T1000 (cell line): ENCODE data around the gene CDH12.
"Not testable (repeated sequence)": the region's sequence is repeated elsewhere in the genome, so short reads cannot be mapped to it uniquely, and the experiment has no call there.

Experiments used
- DNase-seq: peaks from one replicate; lab custom pipeline; 2025; ENCODE audit warnings: mixed read lengths; lab: John Stamatoyannopoulos, UW

Gene CDH12

GRCh38 chr5:22010808-22011207 is 842.3 kb downstream of the CDH12 start:
- not testable (repeated sequence) for DNase-seq

- DNase-seq, result not testable (repeated sequence)
Measured at GRCh38 chr5:22001097-22001496, 852.0 kb downstream of the CDH12 start.

- not testable (repeated sequence) for DNase-seq
Measured at GRCh38 chr5:21985799-21986198, 867.3 kb downstream of the CDH12 start.

- DNase-seq, result not testable (repeated sequence)
Measured at GRCh38 chr5:21951571-21951970, 901.6 kb downstream of the CDH12 start.

- DNase-seq, result no peak
Measured at GRCh38 chr5:21931116-21931515, 922.0 kb downstream of the CDH12 start.

GRCh38 chr5:21919414-21920022 is 933.6 kb downstream of the CDH12 start:
- DNase-seq, result no peak

- no peak for DNase-seq
Measured at GRCh38 chr5:21918451-21918850, 934.7 kb downstream of the CDH12 start.

GRCh38 chr5:21910731-21911130 is 942.4 kb downstream of the CDH12 start:
- no peak for DNase-seq

GRCh38 chr5:21895766-21896350 is 957.3 kb downstream of the CDH12 start:
- no peak for DNase-seq

GRCh38 chr5:21893161-21893560 is 960.0 kb downstream of the CDH12 start:
- no peak for DNase-seq

- no peak for DNase-seq
Measured at GRCh38 chr5:21889581-21889980, 963.6 kb downstream of the CDH12 start.

- DNase-seq, result no peak
Measured at GRCh38 chr5:21882074-21882745, 970.9 kb downstream of the CDH12 start.

GRCh38 chr5:21880164-21880563 is 973.0 kb downstream of the CDH12 start:
- DNase-seq, result no peak

- no peak for DNase-seq
Measured at GRCh38 chr5:21862986-21863385, 990.2 kb downstream of the CDH12 start.

GRCh38 chr5:21858441-21858840 is 994.7 kb downstream of the CDH12 start:
- DNase-seq, result no peak

- DNase-seq, result no peak
Measured at GRCh38 chr5:21856987-21857386, 996.2 kb downstream of the CDH12 start.

GRCh38 chr5:21847300-21847699 is 1005.8 kb downstream of the CDH12 start:
- DNase-seq, result no peak

GRCh38 chr5:21844960-21845359 is 1008.2 kb downstream of the CDH12 start:
- no peak for DNase-seq

- DNase-seq, result no peak
Measured at GRCh38 chr5:21834863-21835262, 1018.3 kb downstream of the CDH12 start.

GRCh38 chr5:21831145-21831787 is 1021.9 kb downstream of the CDH12 start:
- DNase-seq, result no peak

- DNase-seq, result no peak
Measured at GRCh38 chr5:21826884-21827283, 1026.3 kb downstream of the CDH12 start.

GRCh38 chr5:21823588-21823987 is 1029.6 kb downstream of the CDH12 start:
- no peak for DNase-seq

GRCh38 chr5:21823076-21823574 is 1030.0 kb downstream of the CDH12 start:
- no peak for DNase-seq
